Loucy (cell line): ENCODE results near the gene MGP.

Experiments
- CTCF ChIP-seq: fragments of 200-600 bp; sonication (generic); conservative IDR thresholded peaks from 2 replicates; pipeline ENCODE4 v1.5.1; 2014; ENCODE audit warnings: mild to moderate bottlenecking, antibody characterized with exemption, low read length
- EZH2phosphoT487 ChIP-seq: fragments of 200-600 bp; IDR thresholded peaks from 2 replicates; pipeline ENCODE4 v1.6.1; 2018; ENCODE audit warnings: antibody characterized with exemption, mild to moderate bottlenecking, moderate library complexity, borderline replicate concordance

DNA sequence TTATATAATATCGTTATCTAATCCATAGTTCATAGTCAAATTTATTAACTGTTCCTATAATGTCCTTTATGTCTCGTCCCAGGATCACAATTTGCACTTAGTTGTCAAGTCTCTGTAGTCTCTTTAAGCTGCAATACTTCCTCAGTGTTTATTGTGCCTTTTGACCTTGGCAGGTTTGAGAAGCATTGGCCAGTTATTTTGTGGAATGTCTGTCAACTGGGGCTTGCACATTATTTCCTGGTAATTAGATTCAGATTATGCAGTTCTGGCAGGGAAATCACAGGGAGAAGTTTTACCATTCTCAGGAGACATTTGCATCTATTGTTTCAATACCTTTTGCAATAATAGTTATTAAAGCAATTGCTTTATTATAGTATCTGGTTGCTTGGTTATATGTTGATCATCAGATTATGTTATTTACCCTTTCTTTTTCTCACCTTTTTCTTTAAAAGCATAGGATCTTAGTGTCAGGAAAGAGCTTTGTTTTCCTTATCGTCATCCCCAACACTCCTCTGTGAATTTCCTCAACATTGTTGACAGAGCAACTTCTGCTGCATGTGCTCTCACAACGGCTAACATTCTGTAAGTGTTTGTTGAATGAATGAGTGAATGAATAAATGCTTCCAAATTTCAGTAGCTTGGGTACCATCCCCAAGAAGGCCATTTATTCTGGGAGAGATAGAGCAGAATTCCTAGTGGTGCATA lies 38.6 kb downstream of the MGP start:
- TF ChIP-seq CTCF (no peak), EZH2phosphoT487 (no peak)
